ELF-1 (cell line): ENCODE data around the gene GLCCI1.
A peak's percentile ranks its signal among the peaks of the same experiment; 100 is the strongest.
"Not testable (repeated sequence)": the region's sequence is repeated elsewhere in the genome, so short reads cannot be mapped to it uniquely, and the experiment has no call there.

Experiments
- DNase-seq: peaks from one replicate; pipeline ENCODE4 v3.0.0-alpha.2; 2016; ENCODE audit warnings: low read depth, low spot score

Gene GLCCI1

GRCh38 chr7:8094164-8095140 lies 125.9 kb downstream of the GLCCI1 start:
- DNase-seq, result no peak

GRCh38 chr7:8101292-8101691 lies 132.7 kb downstream of the GLCCI1 start:
- DNase-seq, result not testable (repeated sequence)

- DNase-seq, result no peak
Observed at GRCh38 chr7:8103282-8103681, 134.7 kb downstream of the GLCCI1 start.

GRCh38 chr7:8105449-8106095 lies 137.0 kb downstream of the GLCCI1 start:
- no peak for DNase-seq

GRCh38 chr7:8109196-8110022 lies 140.8 kb downstream of the GLCCI1 start:
- DNase-seq, result no peak

- peak; percentile 26 for DNase-seq
Observed at GRCh38 chr7:8111282-8111960, 142.8 kb downstream of the GLCCI1 start.

- no peak for DNase-seq
Observed at GRCh38 chr7:8112685-8113084, 144.1 kb downstream of the GLCCI1 start.

- no peak for DNase-seq
Observed at GRCh38 chr7:8113184-8113583, 144.6 kb downstream of the GLCCI1 start.

GRCh38 chr7:8114175-8114574 lies 145.6 kb downstream of the GLCCI1 start:
- DNase-seq, result no peak

GRCh38 chr7:8115547-8116402 lies 147.2 kb downstream of the GLCCI1 start:
- DNase-seq, result no peak

- DNase-seq, result no peak
Observed at GRCh38 chr7:8117195-8117594, 148.6 kb downstream of the GLCCI1 start.

GRCh38 chr7:8119262-8119661 lies 150.7 kb downstream of the GLCCI1 start:
- DNase-seq, result no peak

- DNase-seq, result no peak
Observed at GRCh38 chr7:8120390-8121058, 151.9 kb downstream of the GLCCI1 start.

GRCh38 chr7:8121243-8121642 lies 152.6 kb downstream of the GLCCI1 start:
- DNase-seq, result no peak

GRCh38 chr7:8125680-8126444 lies 157.3 kb downstream of the GLCCI1 start:
- no peak for DNase-seq

- no peak for DNase-seq
Observed at GRCh38 chr7:8126601-8127167, 158.1 kb downstream of the GLCCI1 start.

- no peak for DNase-seq
Observed at GRCh38 chr7:8128449-8129317, 160.1 kb downstream of the GLCCI1 start.

- DNase-seq, result no peak
Observed at GRCh38 chr7:8129318-8129659, 160.7 kb downstream of the GLCCI1 start.
